Large intestine (tissue), 3 donors: ENCODE results near the gene BBS1. TPM values are rescaled to one million over a fixed set of nuclear protein-coding genes. Genes with fewer than 3 reads are reported as not detected.

Source experiments
- DNase-seq, 2 donors: peaks; one replicate each; pipeline versions ENCODE4 v3.0.0 to v3.0.0-alpha.2; 2013
- H3K27ac ChIP-seq: one replicate; pipeline ENCODE4 v1.5.1; 2013; ENCODE audit warnings: low read length
- H3K27me3 ChIP-seq: 2 replicates; pipeline ENCODE4 v1.6.1; 2013; ENCODE audit warnings: low read length; ENCODE audit not compliant: control insufficient read depth, insufficient read depth
- H3K36me3 ChIP-seq: 2 replicates; pipeline ENCODE4 v1.6.1; 2013; ENCODE audit warnings: low read length; ENCODE audit not compliant: control insufficient read depth, insufficient read depth
- H3K4me1 ChIP-seq: one replicate; pipeline ENCODE4 v1.6.1; 2013; ENCODE audit warnings: low read length; ENCODE audit not compliant: control insufficient read depth, insufficient read depth
- H3K4me3 ChIP-seq: one replicate; pipeline ENCODE4 v1.5.1; 2013; ENCODE audit warnings: low read length
- H3K9me3 ChIP-seq: one replicate; pipeline ENCODE4 v1.6.1; 2013; ENCODE audit warnings: mild to moderate bottlenecking, low read depth, low read length, moderate library complexity; ENCODE audit not compliant: control insufficient read depth
- WGBS: methylation state at CpG from one replicate; pipeline ENCODE4 v1.1.5; 2013; ENCODE audit warnings: low lambda C conversion rate; ENCODE audit not compliant: insufficient coverage; 5-methylcytosine and 5-hydroxymethylcytosine counted together
- polyA plus RNA-seq: library from polyadenylated mRNA; unstranded; fragments of 120-200 nt; gene quantifications from one replicate; pipeline ENCODE4 v1.2.1, GENCODE V29; 2013

Gene BBS1
- polyA plus RNA-seq, 1 donor, result 40.8 TPM

- no peak overlapping the region for H3K4me3 ChIP-seq
- H3K27me3 ChIP-seq, result no peaks in the 10 kb centered on the region
- H3K27ac ChIP-seq, result no peak overlapping the region
- H3K36me3 ChIP-seq, result peaks cover 15% of the 10 kb centered on the region
- H3K9me3 ChIP-seq, result no peaks in the 10 kb centered on the region
- 87% methylated on average over 3 of the region's 11 CpGs for WGBS
- peaks cover 9% of the 10 kb centered on the region for H3K4me1 ChIP-seq
- no peak for DNase-seq
Observed at GRCh38 chr11:66477263-66478201, 32.9 kb upstream of the BBS1 start.

- peak overlapping the region; percentile 68 for H3K4me3 ChIP-seq
- no peak for DNase-seq
Observed at GRCh38 chr11:66478729-66479393, 31.6 kb upstream of the BBS1 start.

GRCh38 chr11:66479394-66480116 is 30.9 kb upstream of the BBS1 start:
- Histone ChIP-seq H3K36me3 (peaks cover 7% of the 10 kb centered on the region), H3K27ac (peak overlapping the region; percentile 90), H3K4me1 (peaks cover 9% of the 10 kb centered on the region), H3K4me3 (peak overlapping the region; percentile 68), H3K27me3 (no peaks in the 10 kb centered on the region), H3K9me3 (no peaks in the 10 kb centered on the region)
- WGBS, result no CpG with 5 or more reads among the region's 34 CpGs
- no peak for DNase-seq

More at GRCh38 chr11:66478729-66479393, 31.6 kb upstream of the BBS1 start:
- peak overlapping the region; percentile 90 for H3K27ac ChIP-seq
- no peaks in the 10 kb centered on the region for H3K9me3 ChIP-seq
- H3K36me3 ChIP-seq, result peaks cover 7% of the 10 kb centered on the region
- H3K4me1 ChIP-seq, result peaks cover 9% of the 10 kb centered on the region
- no peaks in the 10 kb centered on the region for H3K27me3 ChIP-seq
- 20% methylated on average over 1 of the region's 8 CpGs for WGBS

- peaks cover 9% of the 10 kb centered on the region for H3K4me1 ChIP-seq
- no CpG with 5 or more reads among the region's 62 CpGs for WGBS
- H3K36me3 ChIP-seq, result peaks cover 8% of the 10 kb centered on the region
- no peaks in the 10 kb centered on the region for H3K27me3 ChIP-seq
- DNase-seq, result peak; percentile 96 to 99
- H3K9me3 ChIP-seq, result no peaks in the 10 kb centered on the region
- peak within 1 kb of the TSS; percentile 90 for H3K27ac ChIP-seq
- H3K4me3 ChIP-seq, result peak within 1 kb of the TSS; percentile 68
Observed at GRCh38 chr11:66480117-66480938, 30.1 kb upstream of the BBS1 start, which contains the start of gene DPP3. DPP3 (plus strand) TSS chr11:66480434; CDS start chr11:66482201, 1,767 bp downstream.

- no peak overlapping the region for H3K4me3 ChIP-seq
- no CpG with 5 or more reads among the region's 7 CpGs for whole genome bisulfite sequencing
- peaks cover 4% of the 10 kb centered on the region for H3K4me1 ChIP-seq
- no peak for DNase-seq
- H3K27ac ChIP-seq, result no peak overlapping the region
- no peaks in the 10 kb centered on the region for H3K9me3 ChIP-seq
- H3K36me3 ChIP-seq, result peaks cover 27% of the 10 kb centered on the region
- no peaks in the 10 kb centered on the region for H3K27me3 ChIP-seq
Observed at GRCh38 chr11:66484806-66485380, 25.5 kb upstream of the BBS1 start.

- peaks cover 25% of the 10 kb centered on the region for H3K4me1 ChIP-seq
- no peak overlapping the region for H3K4me3 ChIP-seq
- no peaks in the 10 kb centered on the region for H3K27me3 ChIP-seq
- no peak for DNase-seq
- no peak overlapping the region for H3K27ac ChIP-seq
- no peaks in the 10 kb centered on the region for H3K9me3 ChIP-seq
- no CpG with 5 or more reads among the region's 10 CpGs for WGBS
- H3K36me3 ChIP-seq, result peaks cover 26% of the 10 kb centered on the region
Observed at GRCh38 chr11:66488957-66489356, 21.5 kb upstream of the BBS1 start.

GRCh38 chr11:66489636-66490035 is 20.8 kb upstream of the BBS1 start:
- Histone ChIP-seq H3K27me3 (no peaks in the 10 kb centered on the region), H3K4me1 (peaks cover 25% of the 10 kb centered on the region), H3K27ac (no peak overlapping the region), H3K4me3 (no peak overlapping the region), H3K9me3 (no peaks in the 10 kb centered on the region), H3K36me3 (peaks cover 26% of the 10 kb centered on the region)
- no peak for DNase-seq
- no CpG with 5 or more reads among the region's 7 CpGs for WGBS

GRCh38 chr11:66491315-66491935 is 19.0 kb upstream of the BBS1 start:
- WGBS, result no CpG with 5 or more reads among the region's 20 CpGs
- DNase-seq, result no peak
- H3K27me3 ChIP-seq, result no peaks in the 10 kb centered on the region
- no peaks in the 10 kb centered on the region for H3K9me3 ChIP-seq
- no peak overlapping the region for H3K4me3 ChIP-seq
- H3K4me1 ChIP-seq, result peaks cover 25% of the 10 kb centered on the region
- H3K27ac ChIP-seq, result no peak overlapping the region
- H3K36me3 ChIP-seq, result peaks cover 25% of the 10 kb centered on the region

- no peaks in the 10 kb centered on the region for H3K27me3 ChIP-seq
- H3K27ac ChIP-seq, result peak overlapping the region; percentile 65
- no peak for DNase-seq
- H3K9me3 ChIP-seq, result no peaks in the 10 kb centered on the region
- peaks cover 25% of the 10 kb centered on the region for H3K4me1 ChIP-seq
- peaks cover 30% of the 10 kb centered on the region for H3K36me3 ChIP-seq
- H3K4me3 ChIP-seq, result peak overlapping the region; percentile 20
- WGBS, result no CpG with 5 or more reads among the region's 10 CpGs
Observed at GRCh38 chr11:66492161-66492865, 18.1 kb upstream of the BBS1 start.
